Breast epithelium (tissue), 3 donors: ENCODE results near the gene ARHGEF7.

ENCODE experiments used
- CTCF ChIP-seq, 3 donors: fragments of 450-650 bp; IDR thresholded peaks; one replicate each; pipeline ENCODE4 v1.5.1; 2016 to 2017; ENCODE audit warnings: antibody characterized with exemption in 3 of 3, mild to moderate bottlenecking in 3 of 3, moderate library complexity in 3 of 3
- POLR2A ChIP-seq: fragments of 450-650 bp; IDR thresholded peaks from one replicate; pipeline ENCODE4 v1.6.1; 2016; ENCODE audit warnings: antibody characterized with exemption, mild to moderate bottlenecking, moderate library complexity

GRCh38 chr13:111228262-111229144 lies 113.4 kb downstream of the ARHGEF7 start:
- TF ChIP-seq CTCF (IDR thresholded peaks at IDR 0.05) (no peak), POLR2A (no peak)
